Measurements from ENCODE around the gene TRAF3IP1. TPM values are rescaled to one million over a fixed set of nuclear protein-coding genes. Genes with fewer than 3 reads are reported as not detected.
A peak's percentile ranks its signal among the peaks of the same experiment; 100 is the strongest.

Gene TRAF3IP1
- total RNA-seq, 4 donors from 2014 or later: 11.6 to 17.4 (median 15.7) TPM

DNA sequence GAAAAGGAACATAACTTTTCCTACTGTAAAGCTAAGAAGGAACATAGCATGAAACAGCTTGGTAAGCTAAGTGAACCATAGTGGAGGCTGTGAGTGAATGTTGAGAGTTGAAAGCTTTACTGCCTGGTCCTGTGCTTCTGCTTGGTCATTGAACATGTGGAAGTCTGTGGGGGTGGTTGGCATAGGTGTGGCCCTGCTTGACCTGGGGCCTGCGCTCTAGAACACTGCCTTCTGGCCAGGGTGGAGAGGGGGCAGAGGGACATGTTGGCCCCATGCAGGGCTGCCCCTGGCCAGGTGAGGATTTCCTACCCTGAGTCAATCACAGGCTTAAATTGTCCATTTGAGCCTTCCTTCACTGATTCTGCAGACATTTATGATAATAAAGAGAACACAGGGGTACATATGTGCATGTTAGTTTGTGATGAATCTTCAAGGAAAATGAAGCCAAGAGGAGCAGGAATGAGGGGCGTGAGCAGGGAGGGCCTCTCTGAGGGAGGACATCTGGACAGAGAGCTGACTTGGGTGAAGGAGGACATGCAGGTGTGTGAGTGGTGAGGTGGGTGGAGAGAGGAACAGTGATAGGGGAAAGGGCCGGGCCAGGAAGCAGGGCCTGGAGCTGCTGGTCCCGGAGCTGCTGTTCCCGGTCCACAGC, 16.6 kb downstream of the TRAF3IP1 start:
- H3K27me3 ChIP-seq: no peaks in the 10 kb centered on the region
- no peak for DNase-seq (ENCODE audit: low spot score in 2 of 2)
- H3K36me3 ChIP-seq: peaks cover 0 to 41% (median 0%) of the 10 kb centered on the region in 3 donors
- 90 to 96% methylated on average over 5 of the region's 5 CpGs for WGBS, 2 donors
- TF ChIP-seq EP300 (IDR thresholded peaks at IDR 0.05): no peak
- H3K4me3 ChIP-seq: no peak overlapping the region
- peaks cover 0 to 23% (median 0%) of the 10 kb centered on the region in 4 donors for H3K4me1 ChIP-seq
- no peaks in the 10 kb centered on the region for H3K9me3 ChIP-seq
- no peak overlapping the region for H3K27ac ChIP-seq

DNA sequence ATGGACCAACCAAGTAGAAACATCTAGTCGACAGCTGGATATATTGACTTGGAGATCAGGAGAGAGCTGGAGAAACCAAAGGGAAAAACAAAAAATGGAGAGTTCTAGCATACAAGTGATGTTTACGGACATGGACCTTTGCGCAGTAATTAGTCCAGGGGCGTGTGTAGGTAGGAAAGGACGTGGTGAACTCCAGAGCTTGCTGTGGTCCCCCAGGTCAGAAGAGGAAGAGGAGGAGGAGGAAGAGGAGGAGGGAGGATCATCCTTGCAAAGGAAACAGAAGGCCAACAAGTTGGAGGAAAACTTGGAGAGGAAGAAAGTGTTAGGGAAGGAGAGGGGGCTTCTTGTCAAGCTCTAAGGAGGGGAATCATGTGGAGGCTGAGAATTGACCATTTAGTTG, 17.5 kb downstream of the TRAF3IP1 start:
- Histone ChIP-seq H3K4me3 (no peak overlapping the region), H3K36me3 (peaks cover 0 to 41% (median 0%) of the 10 kb centered on the region in 3 donors), H3K4me1 (peaks cover 0 to 23% (median 0%) of the 10 kb centered on the region in 4 donors), H3K9me3 (no peaks in the 10 kb centered on the region), H3K27ac (no peak overlapping the region), H3K27me3 (no peaks in the 10 kb centered on the region)
- DNase-seq (ENCODE audit: low spot score in 2 of 2): no peak
- TF ChIP-seq EP300 (IDR thresholded peaks at IDR 0.05): no peak
- TF ChIP-seq POLR2A (IDR thresholded peaks at IDR 0.05): no peak
- TF ChIP-seq, protein P1, sequence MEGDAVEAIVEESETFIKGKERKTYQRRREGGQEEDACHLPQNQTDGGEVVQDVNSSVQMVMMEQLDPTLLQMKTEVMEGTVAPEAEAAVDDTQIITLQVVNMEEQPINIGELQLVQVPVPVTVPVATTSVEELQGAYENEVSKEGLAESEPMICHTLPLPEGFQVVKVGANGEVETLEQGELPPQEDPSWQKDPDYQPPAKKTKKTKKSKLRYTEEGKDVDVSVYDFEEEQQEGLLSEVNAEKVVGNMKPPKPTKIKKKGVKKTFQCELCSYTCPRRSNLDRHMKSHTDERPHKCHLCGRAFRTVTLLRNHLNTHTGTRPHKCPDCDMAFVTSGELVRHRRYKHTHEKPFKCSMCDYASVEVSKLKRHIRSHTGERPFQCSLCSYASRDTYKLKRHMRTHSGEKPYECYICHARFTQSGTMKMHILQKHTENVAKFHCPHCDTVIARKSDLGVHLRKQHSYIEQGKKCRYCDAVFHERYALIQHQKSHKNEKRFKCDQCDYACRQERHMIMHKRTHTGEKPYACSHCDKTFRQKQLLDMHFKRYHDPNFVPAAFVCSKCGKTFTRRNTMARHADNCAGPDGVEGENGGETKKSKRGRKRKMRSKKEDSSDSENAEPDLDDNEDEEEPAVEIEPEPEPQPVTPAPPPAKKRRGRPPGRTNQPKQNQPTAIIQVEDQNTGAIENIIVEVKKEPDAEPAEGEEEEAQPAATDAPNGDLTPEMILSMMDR (IDR thresholded peaks at IDR 0.05): no peak
- WGBS, 2 donors: 87 to 89% methylated on average over 5 of the region's 5 CpGs

DNA sequence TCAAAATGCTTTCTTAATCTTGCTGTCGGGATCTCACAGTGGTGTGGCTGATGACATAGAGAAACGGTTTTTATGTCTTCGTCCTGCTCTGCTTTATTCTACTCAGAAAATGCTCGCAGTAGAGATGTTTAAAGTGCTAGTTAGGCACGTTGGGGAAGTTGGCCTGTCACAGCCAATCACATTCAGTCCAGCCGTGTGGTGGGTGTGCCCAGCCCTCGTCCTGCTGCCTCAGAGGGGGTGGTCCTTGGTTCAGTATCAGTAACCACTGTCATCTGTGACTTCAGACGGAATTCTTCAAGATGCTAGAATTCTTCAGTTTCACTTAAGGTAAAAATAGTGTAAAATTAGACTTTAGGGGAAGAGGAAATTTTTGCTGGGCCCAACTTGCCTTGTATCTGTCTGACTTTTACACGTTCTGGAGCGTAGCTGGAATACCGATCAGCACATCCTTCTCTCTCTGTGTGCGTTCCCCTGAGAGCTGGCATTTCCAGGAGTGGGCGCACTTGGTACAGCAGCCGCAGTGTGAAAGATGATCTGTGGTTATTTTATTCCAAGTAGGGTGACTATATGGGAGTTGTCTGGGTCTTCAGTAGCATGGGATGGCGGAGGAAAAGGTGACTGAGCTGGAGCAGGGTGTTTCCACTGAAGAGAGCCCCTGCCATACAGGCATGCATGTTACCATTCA, 18.5 kb downstream of the TRAF3IP1 start:
- Histone ChIP-seq H3K36me3 (peaks cover 0 to 42% (median 0%) of the 10 kb centered on the region in 3 donors), H3K4me3 (no peak overlapping the region), H3K27ac (peak overlapping the region in 1 of 4 donors; percentile 67), H3K4me1 (peaks cover 0 to 23% (median 0%) of the 10 kb centered on the region in 4 donors), H3K9me3 (no peaks in the 10 kb centered on the region), H3K27me3 (no peaks in the 10 kb centered on the region)
- no peak for TF ChIP-seq POLR2A (IDR thresholded peaks at IDR 0.05)
- DNase-seq (ENCODE audit: low spot score in 2 of 2): no peak
- 75 to 79% methylated on average over 15 of the region's 15 CpGs for WGBS, 2 donors

DNA sequence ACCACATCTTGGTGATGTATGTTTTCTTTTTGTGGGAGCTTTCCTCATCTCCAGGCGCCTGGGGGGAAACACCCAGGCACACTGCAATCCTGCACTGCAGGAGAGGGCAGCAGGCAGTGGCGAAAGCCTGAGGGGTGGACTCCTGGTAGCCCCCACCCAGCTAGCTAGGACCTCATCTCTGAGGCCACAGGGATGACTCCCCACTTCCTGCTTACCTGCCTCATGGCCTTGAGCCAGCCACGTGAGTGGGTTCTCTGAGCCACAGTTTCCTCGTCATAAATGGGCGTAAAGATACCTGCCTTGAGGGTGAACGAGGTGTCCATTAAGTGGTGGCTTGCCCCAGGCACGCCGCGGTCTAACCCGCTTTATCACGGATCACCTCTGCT, 19.1 kb downstream of the TRAF3IP1 start:
- no peaks in the 10 kb centered on the region for H3K9me3 ChIP-seq
- peaks cover 0 to 23% (median 0%) of the 10 kb centered on the region in 4 donors for H3K4me1 ChIP-seq
- TF ChIP-seq, protein P1 (IDR thresholded peaks at IDR 0.05): no peak
- TF ChIP-seq EP300 (IDR thresholded peaks at IDR 0.05): no peak
- TF ChIP-seq POLR2A (IDR thresholded peaks at IDR 0.05): no peak
- 86 to 96% methylated on average over 11 of the region's 11 CpGs for WGBS, 2 donors
- H3K27ac ChIP-seq: peak overlapping the region in 1 of 4 donors; percentile 67
- no peak for DNase-seq (ENCODE audit: low spot score in 2 of 2)
- H3K36me3 ChIP-seq: peaks cover 0 to 45% (median 0%) of the 10 kb centered on the region in 3 donors
- H3K4me3 ChIP-seq: no peak overlapping the region
- H3K27me3 ChIP-seq: no peaks in the 10 kb centered on the region

DNA sequence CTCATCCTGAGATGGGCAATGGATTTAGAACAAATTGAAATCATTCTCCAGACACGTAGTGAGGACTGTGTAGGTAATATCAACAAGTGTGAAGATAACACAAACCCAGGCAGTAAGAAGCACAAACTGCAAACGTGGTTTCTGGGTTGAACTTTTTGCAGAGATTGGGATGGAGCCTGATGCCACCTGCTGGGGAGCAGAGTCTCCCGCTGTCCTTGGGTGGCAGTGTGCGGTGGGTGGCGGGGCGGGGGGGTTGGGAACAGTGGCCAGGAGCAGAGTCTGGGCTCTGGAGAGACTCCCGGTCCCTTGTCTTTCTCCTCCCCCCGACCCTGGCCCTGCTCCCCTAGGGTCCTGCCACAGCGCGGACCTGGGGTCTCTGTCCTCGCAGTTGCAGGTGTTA, 19.5 kb downstream of the TRAF3IP1 start:
- peak overlapping the region in 2 of 4 donors; percentile 29 to 67 for H3K27ac ChIP-seq
- TF ChIP-seq POLR2A (IDR thresholded peaks at IDR 0.05) (no peak), EP300 (IDR thresholded peaks at IDR 0.05) (no peak)
- TF ChIP-seq, protein P1 (IDR thresholded peaks at IDR 0.05): peak in 1 of 5 experiments; percentile 22
- H3K27me3 ChIP-seq: no peaks in the 10 kb centered on the region
- no peak for DNase-seq (ENCODE audit: low spot score in 2 of 2)
- no peak overlapping the region for H3K4me3 ChIP-seq
- 82 to 87% methylated on average over 11 of the region's 11 CpGs for WGBS, 2 donors
- no peaks in the 10 kb centered on the region for H3K9me3 ChIP-seq
- peaks cover 0 to 23% (median 0%) of the 10 kb centered on the region in 4 donors for H3K4me1 ChIP-seq
- H3K36me3 ChIP-seq: peaks cover 0 to 45% (median 0%) of the 10 kb centered on the region in 3 donors

DNA sequence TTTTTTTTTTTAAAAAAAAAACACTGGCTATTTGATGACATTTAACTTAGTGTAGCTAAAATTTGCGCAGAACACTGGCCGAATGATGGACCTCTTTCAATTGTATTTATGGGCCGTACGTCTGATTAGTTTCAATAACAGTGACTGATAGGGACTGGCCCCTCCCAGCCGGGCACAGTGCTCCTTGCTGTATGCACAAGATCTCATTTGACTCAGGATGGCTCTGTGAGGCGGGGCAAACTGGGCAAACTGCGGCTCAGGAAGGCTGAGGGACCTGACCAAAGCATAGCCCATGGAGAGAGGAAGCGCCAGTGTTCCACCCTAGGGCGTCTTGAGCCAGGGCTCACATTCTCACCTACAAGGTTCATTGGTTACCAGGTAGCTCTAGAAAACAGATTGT, 21.2 kb downstream of the TRAF3IP1 start:
- no peak for DNase-seq (ENCODE audit: low spot score in 2 of 2)
- Histone ChIP-seq H3K4me3 (no peak overlapping the region), H3K9me3 (no peaks in the 10 kb centered on the region), H3K27ac (no peak overlapping the region), H3K27me3 (no peaks in the 10 kb centered on the region), H3K36me3 (peaks cover 0 to 47% (median 0%) of the 10 kb centered on the region in 3 donors), H3K4me1 (peaks cover 0 to 18% (median 0%) of the 10 kb centered on the region in 4 donors)
- 91 to 95% methylated on average over 9 of the region's 9 CpGs for WGBS, 2 donors
- TF ChIP-seq, protein P1 (IDR thresholded peaks at IDR 0.05): no peak
- no peak for TF ChIP-seq POLR2A (IDR thresholded peaks at IDR 0.05)
